DND-41 (cell line): ENCODE measurements around the gene MRPS27.
A peak's percentile ranks its signal among the peaks of the same experiment; 100 is the strongest.

ENCODE experiments used
- ATAC-seq: fragments of 200-7000 bp; cut with Tn5 transposase; 3 replicates; pipeline ENCODE4 v1.9.1; 2021; ENCODE audit warnings: low read depth; ENCODE audit not compliant: insufficient read depth
- DNase-seq: peaks from one replicate; pipeline ENCODE4 v3.0.0-alpha.2; 2020
- H2AFZ ChIP-seq: 2 replicates; pipeline ENCODE4 v1.6.0; 2012; ENCODE audit warnings: low read depth, low read length
- H3K27ac ChIP-seq: 2 replicates; pipeline ENCODE4 v1.5.1; 2012; ENCODE audit warnings: low read length, inconsistent platforms
- H3K27me3 ChIP-seq: fragments of 200-600 bp; sonication (generic); 2 replicates; pipeline ENCODE4 v1.6.0; 2012; ENCODE audit warnings: low read length, mild to moderate bottlenecking, inconsistent platforms; ENCODE audit not compliant: insufficient read depth, poor library complexity
- H3K36me3 ChIP-seq: 2 replicates; pipeline ENCODE4 v1.5.1; 2012; ENCODE audit warnings: low read length, inconsistent platforms; ENCODE audit not compliant: insufficient read depth
- H3K4me1 ChIP-seq: 2 replicates; pipeline ENCODE4 v1.5.1; 2012; ENCODE audit warnings: mild to moderate bottlenecking, low read length; ENCODE audit not compliant: insufficient read depth
- H3K4me2 ChIP-seq: 2 replicates; pipeline ENCODE4 v1.6.0; 2012; ENCODE audit warnings: mild to moderate bottlenecking, moderate library complexity, low read length, inconsistent platforms; ENCODE audit not compliant: insufficient read depth
- H3K4me3 ChIP-seq, 2 experiments: fragments of 200-600 bp in 1 of 2; shearing (Covaris generic) in 1 of 2; 2 replicates each; pipeline ENCODE4 v1.5.1; 2012 to 2016; ENCODE audit warnings: inconsistent platforms in 2 of 2, low read length in 2 of 2, mild to moderate bottlenecking in 2 of 2, low read depth in 1 of 2, moderate library complexity in 1 of 2
- H3K79me2 ChIP-seq: 2 replicates; pipeline ENCODE4 v1.6.0; 2012; ENCODE audit warnings: low read length, inconsistent platforms; ENCODE audit not compliant: insufficient read depth
- H3K9ac ChIP-seq: 2 replicates; pipeline ENCODE4 v1.6.0; 2012; ENCODE audit warnings: low read depth, mild to moderate bottlenecking, inconsistent platforms, low read length, moderate library complexity
- H3K9me3 ChIP-seq: 2 replicates; pipeline ENCODE4 v1.5.1; 2012; ENCODE audit warnings: low read length, moderate library complexity, mild to moderate bottlenecking, inconsistent platforms; ENCODE audit not compliant: insufficient read depth, severe bottlenecking
- H4K20me1 ChIP-seq: 2 replicates; pipeline ENCODE4 v1.6.0; 2012; ENCODE audit warnings: low read length; ENCODE audit not compliant: insufficient read depth
- EZH2 ChIP-seq: IDR thresholded peaks from 3 replicates; pipeline ENCODE4 v1.6.1; 2012; ENCODE audit warnings: borderline replicate concordance, low read depth, mild to moderate bottlenecking, moderate library complexity, low read length, inconsistent platforms; ENCODE audit not compliant: severe bottlenecking
- TF ChIP-seq, protein P1 (sequence below): IDR thresholded peaks from 2 replicates; pipeline ENCODE4 v1.5.1; 2012; ENCODE audit warnings: borderline replicate concordance, low read length, moderate library complexity, mild to moderate bottlenecking; ENCODE audit not compliant: poor library complexity, severe bottlenecking; ENCODE audit errors: extremely low read depth

Gene MRPS27

DNA sequence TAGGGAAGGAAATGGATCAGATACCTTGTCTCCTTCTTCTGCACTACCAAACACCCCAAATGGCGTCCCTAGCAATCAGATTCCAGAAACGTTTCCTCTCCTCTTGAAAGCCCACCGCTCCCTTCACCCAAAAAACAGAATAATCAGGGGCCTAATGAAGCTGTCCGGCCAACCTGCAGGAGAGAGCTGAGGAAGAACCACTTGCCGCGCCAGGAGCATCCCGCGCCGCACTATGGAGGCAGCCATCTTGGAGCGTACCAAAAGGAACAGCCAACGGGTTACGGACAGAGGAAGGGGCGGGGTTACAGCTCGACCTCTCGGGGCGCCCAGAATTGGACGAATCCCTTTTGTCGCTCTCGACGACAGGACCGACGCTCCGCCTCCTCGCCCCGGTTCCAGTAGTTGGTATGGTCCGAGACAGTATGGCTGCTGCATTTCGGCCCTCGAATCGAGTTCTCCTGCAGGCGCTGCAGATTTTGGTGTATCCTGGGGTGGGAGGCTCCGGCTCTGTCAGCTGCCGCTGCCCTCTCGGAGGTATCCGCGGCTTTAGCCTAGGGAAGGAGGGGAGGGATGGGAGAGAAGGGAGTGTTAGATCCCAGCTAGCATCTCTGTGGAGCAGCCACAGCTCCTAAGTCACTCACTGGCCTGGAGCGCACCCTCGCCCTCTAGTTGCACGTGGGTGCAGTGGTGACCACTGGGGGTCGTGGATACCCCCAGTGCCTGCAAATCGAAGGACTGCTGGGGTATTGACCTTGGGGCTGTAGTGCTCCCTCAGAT lies at the start of gene MRPS27, which contains the start of gene PTCD2:
Gene MRPS27 (minus strand): TSS at position 265 of the 777 bp plus-strand sequence. CDS start 19 bp downstream, at position 246.
Gene PTCD2 (plus strand): TSS at position 398 of the 777 bp plus-strand sequence. CDS start 10 bp downstream, at position 408.
- H3K79me2 ChIP-seq = peaks cover 55% of the 10 kb centered on the region
- no peaks in the 10 kb centered on the region for H3K27me3 ChIP-seq
- peak; percentile 99 for ATAC-seq
- H3K4me2 ChIP-seq = peak within 1 kb of the TSS; percentile 86
- H3K9me3 ChIP-seq = no peaks in the 10 kb centered on the region
- H3K36me3 ChIP-seq = peaks cover 16% of the 10 kb centered on the region
- peaks cover 46% of the 10 kb centered on the region for H3K4me1 ChIP-seq
- DNase-seq = peak; percentile 96
- no peak for TF ChIP-seq EZH2
- TF ChIP-seq, protein P1, sequence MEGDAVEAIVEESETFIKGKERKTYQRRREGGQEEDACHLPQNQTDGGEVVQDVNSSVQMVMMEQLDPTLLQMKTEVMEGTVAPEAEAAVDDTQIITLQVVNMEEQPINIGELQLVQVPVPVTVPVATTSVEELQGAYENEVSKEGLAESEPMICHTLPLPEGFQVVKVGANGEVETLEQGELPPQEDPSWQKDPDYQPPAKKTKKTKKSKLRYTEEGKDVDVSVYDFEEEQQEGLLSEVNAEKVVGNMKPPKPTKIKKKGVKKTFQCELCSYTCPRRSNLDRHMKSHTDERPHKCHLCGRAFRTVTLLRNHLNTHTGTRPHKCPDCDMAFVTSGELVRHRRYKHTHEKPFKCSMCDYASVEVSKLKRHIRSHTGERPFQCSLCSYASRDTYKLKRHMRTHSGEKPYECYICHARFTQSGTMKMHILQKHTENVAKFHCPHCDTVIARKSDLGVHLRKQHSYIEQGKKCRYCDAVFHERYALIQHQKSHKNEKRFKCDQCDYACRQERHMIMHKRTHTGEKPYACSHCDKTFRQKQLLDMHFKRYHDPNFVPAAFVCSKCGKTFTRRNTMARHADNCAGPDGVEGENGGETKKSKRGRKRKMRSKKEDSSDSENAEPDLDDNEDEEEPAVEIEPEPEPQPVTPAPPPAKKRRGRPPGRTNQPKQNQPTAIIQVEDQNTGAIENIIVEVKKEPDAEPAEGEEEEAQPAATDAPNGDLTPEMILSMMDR = peak; percentile 28
- peak within 1 kb of the TSS; percentile 94 for H2AFZ ChIP-seq
- peak within 1 kb of the TSS; percentile 83 to 93 for H3K4me3 ChIP-seq
- H4K20me1 ChIP-seq = no peaks in the 10 kb centered on the region; the same call in 1 of the 2 replicates
- peak within 1 kb of the TSS; percentile 66 for H3K9ac ChIP-seq
- H3K27ac ChIP-seq = peak within 1 kb of the TSS; percentile 91

DNA sequence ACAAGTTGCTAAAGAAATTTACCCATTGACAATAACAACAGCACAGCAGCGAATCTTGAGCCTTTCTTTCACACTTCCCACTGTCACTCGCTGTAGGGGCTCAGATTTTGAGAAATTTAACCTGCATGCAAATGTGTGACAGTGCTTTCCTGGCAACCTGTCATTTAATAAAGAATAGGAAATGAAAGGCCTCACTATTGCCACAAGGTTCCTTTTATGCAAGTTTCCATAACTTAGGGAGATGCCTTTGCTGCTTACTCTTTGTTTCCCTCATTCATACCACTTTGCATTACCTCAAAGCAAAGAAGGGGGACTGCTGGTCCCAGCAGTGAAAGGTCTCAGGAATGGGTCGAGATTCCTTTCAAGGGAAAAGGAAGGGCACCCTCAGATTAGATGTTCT lies 49.7 kb upstream of the MRPS27 start:
- DNase-seq (no peak), ATAC-seq (no peak)
- TF ChIP-seq EZH2 = no peak
- TF ChIP-seq, protein P1 = no peak
- Histone ChIP-seq H3K9me3 (no peaks in the 10 kb centered on the region), H3K4me1 (no peaks in the 10 kb centered on the region), H3K9ac (no peak overlapping the region), H3K27me3 (no peaks in the 10 kb centered on the region), H3K79me2 (no peaks in the 10 kb centered on the region), H3K36me3 (no peaks in the 10 kb centered on the region), H3K4me2 (no peak overlapping the region), H4K20me1 (no peaks in the 10 kb centered on the region), H3K27ac (no peak overlapping the region), H3K4me3 (no peak overlapping the region), H2AFZ (no peak overlapping the region)

DNA sequence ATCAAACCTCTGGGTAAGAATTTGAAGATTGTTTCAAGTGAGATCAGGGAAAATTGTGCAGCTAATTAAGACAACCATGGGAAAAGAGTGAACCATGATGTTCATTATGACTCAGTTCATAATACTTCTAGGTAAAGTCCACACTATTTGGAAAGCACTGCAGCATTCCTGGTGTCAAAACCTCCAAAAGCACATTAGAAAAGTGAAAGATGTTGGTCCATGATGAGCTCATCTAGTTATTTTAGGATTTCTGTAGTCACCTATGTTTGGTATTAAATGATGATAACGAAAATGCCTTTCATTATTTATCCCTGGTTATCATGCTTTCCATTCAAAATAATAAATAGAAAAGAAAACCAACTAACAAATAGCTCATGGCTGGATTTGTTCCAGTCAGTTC lies 49.3 kb upstream of the MRPS27 start:
- Histone ChIP-seq H3K4me1 (no peaks in the 10 kb centered on the region), H3K4me2 (no peak overlapping the region), H3K9ac (no peak overlapping the region), H3K9me3 (no peaks in the 10 kb centered on the region), H3K79me2 (no peaks in the 10 kb centered on the region), H4K20me1 (no peaks in the 10 kb centered on the region), H3K27me3 (no peaks in the 10 kb centered on the region), H3K27ac (no peak overlapping the region), H3K36me3 (no peaks in the 10 kb centered on the region), H2AFZ (no peak overlapping the region), H3K4me3 (no peak overlapping the region)
- DNase-seq = no peak
- no peak for ATAC-seq
- no peak for TF ChIP-seq EZH2
- TF ChIP-seq, protein P1 = no peak
